Endothelial cell of umbilical vein (primary cell): Measurements from ENCODE around the gene LMF1.

Experiments
- CTCF ChIP-seq, 2 donors: IDR thresholded peaks; 1 replicate in 1 of 2; 2 replicates in 1 of 2; pipeline ENCODE4 v1.5.1; 2011; ENCODE audit warnings: low read length in 2 of 2, mild to moderate bottlenecking in 2 of 2, moderate library complexity in 2 of 2, control low read depth in 1 of 2, inconsistent platforms in 1 of 2, low read depth in 1 of 2; ENCODE audit not compliant: insufficient read depth in 1 of 2; ENCODE audit errors: extremely low read depth in 1 of 2
- GATA2 ChIP-seq: IDR thresholded peaks from 2 replicates; pipeline ENCODE4 v1.7.0; 2011; ENCODE audit warnings: low read depth, mild to moderate bottlenecking, moderate library complexity, mixed read lengths, low read length; ENCODE audit not compliant: insufficient read length, insufficient read depth
- MAX ChIP-seq: IDR thresholded peaks from 2 replicates; pipeline ENCODE4 v1.6.1; 2011; ENCODE audit not compliant: insufficient read depth, insufficient read length
- POLR2A ChIP-seq: IDR thresholded peaks from 2 replicates; pipeline ENCODE4 v1.6.1; 2012; ENCODE audit warnings: low read depth, mild to moderate bottlenecking, control low read depth, low read length
- POLR2AphosphoS5 ChIP-seq: IDR thresholded peaks from 2 replicates; pipeline ENCODE4 v1.6.1; 2012; ENCODE audit warnings: low read depth, mild to moderate bottlenecking, control low read depth, low read length, moderate library complexity; ENCODE audit not compliant: insufficient read depth

- TF ChIP-seq POLR2A (no peak), CTCF (IDR thresholded peaks at IDR 0.05; ENCODE audit: extremely low read depth in 1 of 2, insufficient read depth in 1 of 2, low read depth in 1 of 2, low read length in 2 of 2) (no peak), POLR2AphosphoS5 (no peak), MAX (no peak), GATA2 (no peak)
These were observed 51.1 kb downstream of the LMF1 start for GRCh38 chr16:919658-920050.
